Heart right ventricle (tissue), 16 donors: ENCODE measurements around the gene SLC6A16. TPM values are rescaled to one million over a fixed set of nuclear protein-coding genes. Genes with fewer than 3 reads are reported as not detected.

ENCODE experiments used
- ATAC-seq, 8 donors: fragments of 200-7000 bp; cut with Tn5 transposase; one replicate each; pipeline ENCODE4 v1.9.1; 2020; ENCODE audit warnings: mild to moderate bottlenecking in 8 of 8, moderate library complexity in 8 of 8, moderate number of reproducible peaks in 1 of 8
- DNase-seq, 2 donors: peaks; one replicate each; pipeline ENCODE4 v3.0.0-alpha.2; 2020
- H3K27ac ChIP-seq, 10 donors: fragments of 200-600 bp; sonication (generic) in 2 of 10; one replicate each; pipeline versions ENCODE4 v1.5.0 to v1.8.0; 2020 to 2022; ENCODE audit warnings: mild to moderate bottlenecking in 3 of 10
- H3K27me3 ChIP-seq, 7 donors: fragments of 200-600 bp; one replicate each; pipeline ENCODE4 v1.8.0; 2021 to 2022; ENCODE audit warnings: mild to moderate bottlenecking in 2 of 7
- H3K36me3 ChIP-seq, 9 donors: fragments of 200-600 bp; sonication (generic) in 1 of 9; one replicate each; pipeline versions ENCODE4 v1.5.0 to v1.8.0; 2020 to 2022; ENCODE audit warnings: mild to moderate bottlenecking in 2 of 9
- H3K4me1 ChIP-seq, 9 donors: fragments of 200-600 bp; sonication (generic) in 1 of 9; one replicate each; pipeline versions ENCODE4 v1.5.0 to v1.8.0; 2020 to 2022; ENCODE audit warnings: mild to moderate bottlenecking in 4 of 9
- H3K4me3 ChIP-seq, 10 donors: fragments of 200-600 bp; sonication (generic) in 2 of 10; one replicate each; pipeline versions ENCODE4 v1.5.0 to v1.8.0; 2020 to 2022; ENCODE audit warnings: mild to moderate bottlenecking in 7 of 10, moderate library complexity in 2 of 10
- H3K9me3 ChIP-seq, 11 donors: fragments of 200-600 bp in 10 of 11; sonication (generic) in 2 of 11; one replicate each; pipeline versions ENCODE4 v1.5.0 to v1.8.0; 2013 to 2022; ENCODE audit warnings: mild to moderate bottlenecking in 2 of 11, control low read depth in 1 of 11, moderate library complexity in 1 of 11
- CTCF ChIP-seq, 9 donors: fragments of 200-600 bp; sonication (generic) in 2 of 9; IDR thresholded peaks; one replicate each; pipeline versions ENCODE4 v1.5.0 to v1.8.0; 2021 to 2022; ENCODE audit warnings: antibody characterized with exemption in 9 of 9, mild to moderate bottlenecking in 5 of 9, moderate library complexity in 1 of 9
- WGBS, 2 donors: extraction: QIAGEN DNeasy Blood & Tissue Kit; methylation state at CpG; one replicate each; pipeline ENCODE4 v1.1.7; 2013; ENCODE audit warnings: inconsistent platforms in 1 of 2; 5-methylcytosine and 5-hydroxymethylcytosine counted together
- intact Hi-C, 10 donors: fragments of 100-400 bp; cut with DNase I; formaldehyde crosslinking; loops; one replicate each; pipeline versions ENCODE4 v1.11.1 to v1.14.2; 2022
- polyA plus RNA-seq, 2 donors: library from polyadenylated mRNA; stranded (reverse); fragments of 200-250 nt; gene quantifications; one replicate each; pipeline ENCODE4 v1.2.3, GENCODE V29; 2013
- total RNA-seq, 10 donors: library from RNA; stranded (reverse); fragmentation: NEBNext Ultra II Directional in 3 of 10; extraction: Animal tissue kit (Norgen Biotek cat#: 25700) in 3 of 10; gene quantifications; one replicate each; pipeline versions ENCODE4 v1.2.1 to v1.2.4, GENCODE V29; 2021 to 2023
- donor health status: Arrhythmogenic right ventricular cardiomyopathy.
- donor health status: ischemic (EF 13 %, LVEDD 7.1; RV severe dilation, severe dysfunction).
- donor health status: healthy with polysubstance abuse.
- donor health status: DM: no; HTN: yes; CAD: no.
- donor health status: DM: no; HTN: no; CAD: no.
- donor health status: ischemic (EF 25% LVEDD 6.9; RV normal size, moderate dysfunction).
- donor health status: ischemic (EF 25% LVEDD 5.7; RV mildly dilated, moderate dysfunction).
- donor health status: healthy.
- donor health status: DM: yes; HTN: yes; CAD: no.
- donor health status: Ischemic cardiomyopathy.
- donor health status: ischemic (EF 35%, LVEDD 5.7; RV mildly dilated, moderate dysfunction).
- donor health status: nonischemic (EF 11% LVEDD 7.7; RV severe dilation, severe dysfunction).
- donor health status: DM: yes; HTN: yes; CAD: no.
- donor health status: PGD.
- donor health status: ischemic (EF 29% LVEDD 5.4; RV normal size, mild dysfunction).
- donor health status: nonischemic (EF 23%, LVEDD 6.1; RV moderate dilation, normal function).

The SLC6A16 gene
- total and polyA plus RNA-seq, 12 donors: 0.13 to 3.1 (median 0.77) TPM

- H3K4me3 ChIP-seq: no peak overlapping the region
- TF ChIP-seq CTCF (IDR thresholded peaks at IDR 0.05): no peak
- WGBS, 2 donors: 96% methylated on average over 6 of the region's 7 CpGs
- H3K27me3 ChIP-seq: no peaks in the 10 kb centered on the region
- H3K4me1 ChIP-seq: peaks cover 2 to 32% (median 24%) of the 10 kb centered on the region in 9 donors
- intact Hi-C loops: no loop called here
- no peaks in the 10 kb centered on the region for H3K9me3 ChIP-seq
- H3K36me3 ChIP-seq: peaks cover 0 to 92% (median 61%) of the 10 kb centered on the region in 9 donors
- ATAC-seq (no peak), DNase-seq (no peak)
- H3K27ac ChIP-seq: no peak overlapping the region
Observed at GRCh38 chr19:49343123-49343522, 18.1 kb upstream of the SLC6A16 start.

GRCh38 chr19:49342291-49342721, 17.3 kb upstream of the SLC6A16 start:
- ATAC-seq: no peak
- DNase-seq: no peak
- peaks cover 2 to 32% (median 24%) of the 10 kb centered on the region in 9 donors for H3K4me1 ChIP-seq
- no peak overlapping the region for H3K4me3 ChIP-seq
- H3K27me3 ChIP-seq: no peaks in the 10 kb centered on the region
- intact Hi-C loops: no loop called here
- H3K36me3 ChIP-seq: peaks cover 0 to 92% (median 52%) of the 10 kb centered on the region in 9 donors
- WGBS, 2 donors: 93 to 94% methylated on average over 11 of the region's 11 CpGs
- H3K9me3 ChIP-seq: no peaks in the 10 kb centered on the region
- no peak for TF ChIP-seq CTCF (IDR thresholded peaks at IDR 0.05)
- no peak overlapping the region for H3K27ac ChIP-seq

- intact Hi-C loops: no loop called here
- DNase-seq (no peak), ATAC-seq (no peak)
- Histone ChIP-seq H3K27me3 (no peaks in the 10 kb centered on the region), H3K9me3 (no peaks in the 10 kb centered on the region), H3K4me1 (peaks cover 2 to 35% (median 27%) of the 10 kb centered on the region in 9 donors), H3K27ac (peak overlapping the region in 8 of 10 donors; percentile 26 to 88 (median 78)), H3K36me3 (peaks cover 0 to 87% (median 40%) of the 10 kb centered on the region in 9 donors), H3K4me3 (peak overlapping the region in 1 of 10 donors; percentile 52)
- TF ChIP-seq CTCF (IDR thresholded peaks at IDR 0.05): no peak
- 95% methylated on average over 11 of the region's 11 CpGs for WGBS, 2 donors
Observed at GRCh38 chr19:49340865-49341718, 16.1 kb upstream of the SLC6A16 start.

- Histone ChIP-seq H3K9me3 (no peaks in the 10 kb centered on the region), H3K36me3 (peaks cover 0 to 79% (median 35%) of the 10 kb centered on the region in 9 donors), H3K4me3 (peak overlapping the region in 9 of 10 donors; percentile 27 to 63 (median 45)), H3K27me3 (no peaks in the 10 kb centered on the region), H3K27ac (peak overlapping the region; percentile 0 to 88 (median 80)), H3K4me1 (peaks cover 2 to 37% (median 27%) of the 10 kb centered on the region in 9 donors)
- ATAC-seq (peak; percentile 18 to 75 (median 46)), DNase-seq (peak; percentile 81 to 82)
- no peak for TF ChIP-seq CTCF (IDR thresholded peaks at IDR 0.05)
- intact Hi-C loops: no loop called here
- 24 to 31% methylated on average over 36 of the region's 36 CpGs for WGBS, 2 donors
Observed at GRCh38 chr19:49340069-49340864, 15.3 kb upstream of the SLC6A16 start.
